ENCODE measurements around the gene PARD3B. TPM values are rescaled to one million over a fixed set of nuclear protein-coding genes. Genes with fewer than 3 reads are reported as not detected.
A peak's percentile ranks its signal among the peaks of the same experiment; 100 is the strongest.

The PARD3B gene
- total RNA-seq, 4 donors from 2014 or later, result 21.8 to 85.6 (median 36.1) TPM

- no peak overlapping the region for H3K27ac ChIP-seq
- intact Hi-C loops (cut with DNase I; ENCODE audit: low total_unique reads), result no loop called here
- no peak overlapping the region for H3K4me3 ChIP-seq
These were observed 778.7 kb downstream of the PARD3B start for GRCh38 chr2:205323929-205324328.

GRCh38 chr2:205324355-205324754 is 779.1 kb downstream of the PARD3B start:
- TF ChIP-seq CTCF (IDR thresholded peaks at IDR 0.05), result no peak
- TF ChIP-seq POLR2A (IDR thresholded peaks at IDR 0.05), result no peak
- no peak overlapping the region for H3K27ac ChIP-seq
- intact Hi-C loops (cut with DNase I; ENCODE audit: low total_unique reads), result no loop called here
- no peaks in the 10 kb centered on the region for H3K27me3 ChIP-seq
- no peaks in the 10 kb centered on the region for H3K9me3 ChIP-seq
- no peak overlapping the region for H3K4me3 ChIP-seq
- no peaks in the 10 kb centered on the region for H3K36me3 ChIP-seq
- no peak for DNase-seq
- H3K4me1 ChIP-seq, result no peaks in the 10 kb centered on the region

More at GRCh38 chr2:205323929-205324328, 778.7 kb downstream of the PARD3B start:
- H3K27me3 ChIP-seq, result no peaks in the 10 kb centered on the region
- TF ChIP-seq CTCF (IDR thresholded peaks at IDR 0.05) (peak in 1 of 4 experiments; percentile 6), POLR2A (IDR thresholded peaks at IDR 0.05) (no peak)
- no peaks in the 10 kb centered on the region for H3K9me3 ChIP-seq
- DNase-seq, result no peak
- H3K4me1 ChIP-seq, result no peaks in the 10 kb centered on the region
- H3K36me3 ChIP-seq, result no peaks in the 10 kb centered on the region

GRCh38 chr2:205333351-205333750 is 788.1 kb downstream of the PARD3B start:
- H3K4me1 ChIP-seq, result no peaks in the 10 kb centered on the region
- no peak for TF ChIP-seq CTCF (IDR thresholded peaks at IDR 0.05)
- TF ChIP-seq POLR2A (IDR thresholded peaks at IDR 0.05), result no peak

DNA sequence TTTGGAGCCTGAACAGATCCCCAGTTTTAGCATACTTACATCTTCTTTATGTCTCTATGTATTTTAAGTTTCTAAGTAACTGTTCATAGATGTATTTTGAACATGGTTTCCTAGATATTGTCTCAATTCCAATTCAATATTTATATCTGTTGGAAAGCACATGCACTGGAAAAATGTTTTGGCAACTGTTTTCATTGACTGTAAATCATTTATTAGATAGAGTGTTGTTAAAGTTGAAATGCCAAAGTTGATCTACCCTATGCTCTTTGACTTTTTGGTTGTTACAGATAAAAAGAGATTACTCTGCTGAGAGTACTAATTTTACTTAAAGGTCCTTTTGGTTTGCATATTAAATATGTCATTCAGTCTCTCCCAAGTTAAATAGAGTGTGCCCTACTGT is 792.0 kb downstream of the PARD3B start:
- DNase-seq, result no peak
- Histone ChIP-seq H3K36me3 (no peaks in the 10 kb centered on the region), H3K4me3 (no peak overlapping the region), H3K27ac (no peak overlapping the region), H3K27me3 (no peaks in the 10 kb centered on the region), H3K4me1 (no peaks in the 10 kb centered on the region), H3K9me3 (no peaks in the 10 kb centered on the region)
- TF ChIP-seq POLR2A (IDR thresholded peaks at IDR 0.05), result no peak
- TF ChIP-seq CTCF (IDR thresholded peaks at IDR 0.05), result no peak
- intact Hi-C loops (cut with DNase I; ENCODE audit: low total_unique reads), result no loop called here

More at GRCh38 chr2:205333351-205333750, 788.1 kb downstream of the PARD3B start:
- Histone ChIP-seq H3K4me3 (no peak overlapping the region), H3K9me3 (no peaks in the 10 kb centered on the region), H3K36me3 (no peaks in the 10 kb centered on the region), H3K27ac (no peak overlapping the region), H3K27me3 (no peaks in the 10 kb centered on the region)
- intact Hi-C loops (cut with DNase I; ENCODE audit: low total_unique reads), result no loop called here
- DNase-seq, result no peak

DNA sequence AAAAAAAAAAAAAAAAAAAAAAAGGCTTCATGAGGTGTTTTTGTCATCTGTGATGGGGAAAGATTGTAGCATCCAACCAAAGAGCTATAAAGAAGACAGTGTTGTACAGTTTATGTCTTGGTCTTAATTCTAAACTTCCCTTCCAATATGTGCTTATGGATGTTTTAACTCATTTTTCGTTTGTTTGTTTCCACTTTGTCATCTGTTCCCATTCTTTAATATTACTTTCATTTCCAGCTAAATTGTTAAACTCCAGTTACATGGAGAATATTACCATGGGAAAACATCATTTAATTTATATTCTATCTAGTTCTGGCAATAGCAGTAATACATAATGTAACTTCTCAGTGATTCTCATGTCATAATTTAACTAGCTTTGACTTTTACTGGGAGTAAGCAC is 792.9 kb downstream of the PARD3B start:
- H3K9me3 ChIP-seq, result no peaks in the 10 kb centered on the region
- TF ChIP-seq POLR2A (IDR thresholded peaks at IDR 0.05) (no peak), CTCF (IDR thresholded peaks at IDR 0.05) (no peak)
- no peaks in the 10 kb centered on the region for H3K36me3 ChIP-seq
- H3K27me3 ChIP-seq, result no peaks in the 10 kb centered on the region
- no peak overlapping the region for H3K4me3 ChIP-seq
- DNase-seq, result no peak
- H3K4me1 ChIP-seq, result no peaks in the 10 kb centered on the region
- no peak overlapping the region for H3K27ac ChIP-seq
- intact Hi-C loops (cut with DNase I; ENCODE audit: low total_unique reads), result no loop called here
